A673 (cell line): ENCODE measurements around the gene FAM241A.

Experiments used
- EZH2 ChIP-seq: fragments of 200-600 bp; sonication (generic); IDR thresholded peaks from 2 replicates; pipeline ENCODE4 v1.6.1; 2017; ENCODE audit warnings: borderline replicate concordance, low read depth, mild to moderate bottlenecking, mixed read lengths, antibody characterized with exemption, low read length; ENCODE audit not compliant: poor library complexity, severe bottlenecking
- TF ChIP-seq, protein P1 (sequence below): fragments of 300-800, 200-600 bp; sonication (generic); conservative IDR thresholded peaks from 2 replicates; pipeline ENCODE4 v1.5.1; 2017; ENCODE audit warnings: low read depth, mild to moderate bottlenecking, antibody characterized with exemption, low read length, moderate library complexity, mixed read lengths

DNA sequence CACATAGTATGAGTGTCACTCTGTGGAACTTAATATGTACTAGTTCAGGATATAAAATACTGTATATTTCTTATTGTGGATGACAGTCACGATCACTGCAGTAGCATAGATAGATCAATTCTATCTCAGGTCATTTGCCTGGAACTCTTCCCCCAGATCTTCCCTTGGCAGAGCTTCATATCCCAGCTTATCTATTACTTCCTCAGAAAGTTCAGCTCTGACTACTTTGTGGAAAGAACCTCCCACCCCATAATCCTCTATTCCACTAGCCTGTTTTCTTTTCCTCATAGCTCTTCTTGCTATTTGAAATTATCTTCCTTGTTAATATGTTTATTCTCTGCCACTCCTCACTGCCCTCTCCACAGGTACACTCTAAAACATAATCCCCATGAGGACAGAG lies 10.9 kb downstream of the FAM241A start:
- TF ChIP-seq, protein P1, sequence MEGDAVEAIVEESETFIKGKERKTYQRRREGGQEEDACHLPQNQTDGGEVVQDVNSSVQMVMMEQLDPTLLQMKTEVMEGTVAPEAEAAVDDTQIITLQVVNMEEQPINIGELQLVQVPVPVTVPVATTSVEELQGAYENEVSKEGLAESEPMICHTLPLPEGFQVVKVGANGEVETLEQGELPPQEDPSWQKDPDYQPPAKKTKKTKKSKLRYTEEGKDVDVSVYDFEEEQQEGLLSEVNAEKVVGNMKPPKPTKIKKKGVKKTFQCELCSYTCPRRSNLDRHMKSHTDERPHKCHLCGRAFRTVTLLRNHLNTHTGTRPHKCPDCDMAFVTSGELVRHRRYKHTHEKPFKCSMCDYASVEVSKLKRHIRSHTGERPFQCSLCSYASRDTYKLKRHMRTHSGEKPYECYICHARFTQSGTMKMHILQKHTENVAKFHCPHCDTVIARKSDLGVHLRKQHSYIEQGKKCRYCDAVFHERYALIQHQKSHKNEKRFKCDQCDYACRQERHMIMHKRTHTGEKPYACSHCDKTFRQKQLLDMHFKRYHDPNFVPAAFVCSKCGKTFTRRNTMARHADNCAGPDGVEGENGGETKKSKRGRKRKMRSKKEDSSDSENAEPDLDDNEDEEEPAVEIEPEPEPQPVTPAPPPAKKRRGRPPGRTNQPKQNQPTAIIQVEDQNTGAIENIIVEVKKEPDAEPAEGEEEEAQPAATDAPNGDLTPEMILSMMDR = no peak
- no peak for TF ChIP-seq EZH2
